Measurements from ENCODE around the gene MLXIP.

Gene MLXIP

DNA sequence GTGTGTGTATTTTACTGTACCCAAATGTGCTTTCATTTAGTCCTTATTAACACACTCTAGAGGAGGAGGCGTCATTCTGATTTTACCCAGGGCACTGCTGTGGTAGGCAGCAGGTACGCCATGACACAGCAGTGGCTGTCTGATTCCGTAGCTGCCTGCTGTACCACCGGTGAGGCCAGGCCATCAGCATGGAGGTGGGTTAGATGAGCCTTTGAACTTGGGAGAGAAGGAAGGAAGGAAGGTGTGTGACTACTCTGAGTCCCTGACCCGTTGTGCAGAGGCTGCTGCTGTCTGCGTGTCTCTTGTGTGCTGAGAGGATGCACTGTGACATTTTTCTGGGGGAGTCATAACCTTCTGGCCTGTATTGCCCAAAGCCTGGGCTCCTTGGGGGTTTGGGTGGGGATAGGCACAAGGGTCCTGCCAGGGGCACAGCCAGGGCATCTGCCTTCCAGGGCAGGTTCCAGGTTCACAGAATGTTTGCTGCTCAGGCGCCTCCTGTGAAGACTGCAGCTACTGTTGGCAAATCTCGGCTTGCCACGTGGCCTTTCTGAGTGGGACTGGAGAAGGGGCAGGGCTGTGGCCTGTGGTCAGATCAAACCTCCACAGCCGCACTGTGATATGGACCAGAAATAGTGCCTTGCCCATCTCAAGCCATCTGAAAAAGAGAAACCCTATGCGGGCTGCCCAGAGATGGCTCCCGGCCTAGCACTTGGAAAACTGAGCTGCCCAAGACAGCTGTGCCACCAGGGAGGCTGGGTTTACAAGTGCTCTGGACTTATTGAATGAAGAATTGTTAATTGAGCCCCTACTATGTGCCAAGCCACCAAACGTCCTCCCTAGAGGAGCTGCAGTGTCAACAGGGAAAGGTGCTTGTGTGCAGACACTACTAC lies 47.1 kb downstream of the MLXIP start:
- Histone ChIP-seq H3K79me2 (ENCODE audit: insufficient read depth, low read length) (peaks cover 37% of the 10 kb centered on the region; the same call in 1 of the 2 replicates), H3K4me2 (ENCODE audit: low read depth, low read length, poor library complexity, severe bottlenecking) (no peak overlapping the region), H3K4me3 (ENCODE audit: insufficient read depth, low read length, poor library complexity, severe bottlenecking) (no peak overlapping the region), H3K36me3 (ENCODE audit: low read length) (no peaks in the 10 kb centered on the region), H3F3A (ENCODE audit: insufficient read depth) (no peaks in the 10 kb centered on the region), H3K9me2 (replicated peaks; ENCODE audit: insufficient read depth, low read length) (no peaks in the 10 kb centered on the region), H3K9me3 (ENCODE audit: insufficient read depth, low read length) (no peaks in the 10 kb centered on the region), H3K9ac (ENCODE audit: low read length) (no peak overlapping the region), H3K27me3 (ENCODE audit: low read length) (no peaks in the 10 kb centered on the region), H3K27ac (ENCODE audit: low read depth, low read length) (no peak overlapping the region), H4K20me1 (ENCODE audit: low read depth, low read length) (no peaks in the 10 kb centered on the region), H2AFZ (ENCODE audit: low read depth, low read length, severe bottlenecking) (no peak overlapping the region)
- TF ChIP-seq EZH2phosphoT487 (conservative IDR thresholded peaks at IDR 0.05; ENCODE audit: low read length): no peak
- TF ChIP-seq CTCF (IDR thresholded peaks at IDR 0.05; ENCODE audit: insufficient read depth, low read length, poor library complexity, severe bottlenecking): no peak

- H3K9ac ChIP-seq (ENCODE audit: low read length): no peak overlapping the region
- no peak overlapping the region for H3K4me2 ChIP-seq (ENCODE audit: low read depth, low read length, poor library complexity, severe bottlenecking)
- no peaks in the 10 kb centered on the region for H3K9me3 ChIP-seq (ENCODE audit: insufficient read depth, low read length)
- no peaks in the 10 kb centered on the region for H3K9me2 ChIP-seq (replicated peaks; ENCODE audit: insufficient read depth, low read length)
- no peaks in the 10 kb centered on the region for H4K20me1 ChIP-seq (ENCODE audit: low read depth, low read length)
- H3K27me3 ChIP-seq (ENCODE audit: low read length): no peaks in the 10 kb centered on the region
- H2AFZ ChIP-seq (ENCODE audit: low read depth, low read length, severe bottlenecking): no peak overlapping the region
- TF ChIP-seq EZH2phosphoT487 (conservative IDR thresholded peaks at IDR 0.05; ENCODE audit: low read length) (no peak), CTCF (IDR thresholded peaks at IDR 0.05; ENCODE audit: insufficient read depth, low read length, poor library complexity, severe bottlenecking) (no peak)
- no peaks in the 10 kb centered on the region for H3F3A ChIP-seq (ENCODE audit: insufficient read depth)
- no peak overlapping the region for H3K4me3 ChIP-seq (ENCODE audit: insufficient read depth, low read length, poor library complexity, severe bottlenecking)
- H3K27ac ChIP-seq (ENCODE audit: low read depth, low read length): no peak overlapping the region
- H3K36me3 ChIP-seq (ENCODE audit: low read length): no peaks in the 10 kb centered on the region
- H3K79me2 ChIP-seq (ENCODE audit: insufficient read depth, low read length): peaks cover 37% of the 10 kb centered on the region; the same call in 1 of the 2 replicates
Measured at GRCh38 chr12:122126342-122126635, 47.7 kb downstream of the MLXIP start.

DNA sequence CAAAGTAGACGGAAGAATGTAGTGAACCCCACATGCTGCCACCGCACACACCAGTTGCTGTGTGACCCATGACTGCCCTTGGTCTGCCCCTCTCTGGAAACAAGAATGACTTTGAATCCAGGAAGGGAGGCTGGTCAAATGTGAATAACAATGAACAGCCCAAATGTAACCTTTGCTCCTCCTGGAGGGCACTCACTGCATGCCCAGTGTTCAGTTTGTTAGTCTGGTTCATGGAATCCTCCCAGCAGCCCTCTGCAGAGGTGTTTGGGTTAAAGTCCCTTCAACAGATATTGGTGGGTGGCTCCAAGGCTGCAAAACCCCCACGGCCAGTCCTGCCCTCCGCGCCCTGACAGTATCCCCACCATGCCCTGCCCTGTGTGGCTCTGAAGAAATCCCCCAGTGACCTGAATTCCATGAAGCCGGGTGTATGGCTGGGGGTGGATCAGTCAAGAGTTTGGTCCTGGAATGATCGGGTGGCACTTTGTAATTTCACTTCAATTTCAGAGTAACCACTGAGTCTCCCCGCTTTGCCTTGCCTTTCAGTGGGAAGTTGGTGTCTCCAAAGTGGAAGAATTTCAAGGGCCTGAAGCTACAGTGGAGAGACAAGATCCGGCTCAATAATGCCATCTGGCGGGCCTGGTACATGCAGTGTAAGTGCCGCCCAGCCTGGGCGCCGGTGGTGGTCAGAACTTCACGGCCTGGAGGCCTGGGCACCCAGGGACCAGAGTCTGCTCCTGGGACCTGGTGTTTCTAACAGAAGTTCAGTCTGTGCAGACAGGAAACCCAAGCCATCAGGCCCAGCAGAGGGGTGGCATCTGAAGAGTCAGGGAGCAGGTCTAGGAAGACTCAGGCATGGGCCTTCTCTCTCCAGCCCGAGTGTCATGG lies 48.4 kb downstream of the MLXIP start:
- H2AFZ ChIP-seq (ENCODE audit: low read depth, low read length, severe bottlenecking): no peak overlapping the region
- H3F3A ChIP-seq (ENCODE audit: insufficient read depth): no peaks in the 10 kb centered on the region
- no peak overlapping the region for H3K4me2 ChIP-seq (ENCODE audit: low read depth, low read length, poor library complexity, severe bottlenecking)
- H3K36me3 ChIP-seq (ENCODE audit: low read length): no peaks in the 10 kb centered on the region
- no peak overlapping the region for H3K4me3 ChIP-seq (ENCODE audit: insufficient read depth, low read length, poor library complexity, severe bottlenecking)
- no peaks in the 10 kb centered on the region for H3K9me3 ChIP-seq (ENCODE audit: insufficient read depth, low read length)
- H3K27me3 ChIP-seq (ENCODE audit: low read length): no peaks in the 10 kb centered on the region
- no peak for TF ChIP-seq CTCF (IDR thresholded peaks at IDR 0.05; ENCODE audit: insufficient read depth, low read length, poor library complexity, severe bottlenecking)
- TF ChIP-seq EZH2phosphoT487 (conservative IDR thresholded peaks at IDR 0.05; ENCODE audit: low read length): no peak
- no peak overlapping the region for H3K27ac ChIP-seq (ENCODE audit: low read depth, low read length)
- no peaks in the 10 kb centered on the region for H3K9me2 ChIP-seq (replicated peaks; ENCODE audit: insufficient read depth, low read length)
- peaks cover 31% of the 10 kb centered on the region; the same call in 1 of the 2 replicates for H3K79me2 ChIP-seq (ENCODE audit: insufficient read depth, low read length)
- H3K9ac ChIP-seq (ENCODE audit: low read length): no peak overlapping the region
- no peaks in the 10 kb centered on the region for H4K20me1 ChIP-seq (ENCODE audit: low read depth, low read length)
